Measurements from ENCODE around the gene MAP1B.

DNA sequence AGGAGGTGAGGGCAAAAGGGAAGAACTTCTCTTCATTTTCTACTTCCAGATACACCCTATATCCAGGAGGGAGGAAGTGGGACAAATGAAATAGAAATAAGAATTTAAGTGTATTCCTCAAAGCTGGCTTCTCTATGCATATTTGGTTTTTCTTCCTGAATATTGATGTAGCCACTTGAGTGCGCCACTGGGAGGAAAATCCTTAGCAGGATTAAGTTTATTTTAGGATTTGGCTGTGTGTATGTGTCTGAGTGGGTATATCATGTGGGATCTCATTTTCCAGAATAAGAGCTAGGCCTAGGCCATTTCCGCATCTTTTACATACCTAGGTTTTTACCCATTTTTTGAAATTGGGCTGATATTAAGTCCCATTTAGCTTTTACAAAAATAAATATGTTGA, 42.5 kb downstream of the MAP1B start:
- TF ChIP-seq, protein P1, sequence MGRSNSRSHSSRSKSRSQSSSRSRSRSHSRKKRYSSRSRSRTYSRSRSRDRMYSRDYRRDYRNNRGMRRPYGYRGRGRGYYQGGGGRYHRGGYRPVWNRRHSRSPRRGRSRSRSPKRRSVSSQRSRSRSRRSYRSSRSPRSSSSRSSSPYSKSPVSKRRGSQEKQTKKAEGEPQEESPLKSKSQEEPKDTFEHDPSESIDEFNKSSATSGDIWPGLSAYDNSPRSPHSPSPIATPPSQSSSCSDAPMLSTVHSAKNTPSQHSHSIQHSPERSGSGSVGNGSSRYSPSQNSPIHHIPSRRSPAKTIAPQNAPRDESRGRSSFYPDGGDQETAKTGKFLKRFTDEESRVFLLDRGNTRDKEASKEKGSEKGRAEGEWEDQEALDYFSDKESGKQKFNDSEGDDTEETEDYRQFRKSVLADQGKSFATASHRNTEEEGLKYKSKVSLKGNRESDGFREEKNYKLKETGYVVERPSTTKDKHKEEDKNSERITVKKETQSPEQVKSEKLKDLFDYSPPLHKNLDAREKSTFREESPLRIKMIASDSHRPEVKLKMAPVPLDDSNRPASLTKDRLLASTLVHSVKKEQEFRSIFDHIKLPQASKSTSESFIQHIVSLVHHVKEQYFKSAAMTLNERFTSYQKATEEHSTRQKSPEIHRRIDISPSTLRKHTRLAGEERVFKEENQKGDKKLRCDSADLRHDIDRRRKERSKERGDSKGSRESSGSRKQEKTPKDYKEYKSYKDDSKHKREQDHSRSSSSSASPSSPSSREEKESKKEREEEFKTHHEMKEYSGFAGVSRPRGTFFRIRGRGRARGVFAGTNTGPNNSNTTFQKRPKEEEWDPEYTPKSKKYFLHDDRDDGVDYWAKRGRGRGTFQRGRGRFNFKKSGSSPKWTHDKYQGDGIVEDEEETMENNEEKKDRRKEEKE (IDR thresholded peaks at IDR 0.05), result no peak
- TF ChIP-seq ZNF217 (IDR thresholded peaks at IDR 0.05), result no peak
- no peak for TF ChIP-seq ZNF274 (IDR thresholded peaks at IDR 0.05; ENCODE audit: insufficient read depth, insufficient read length)
- TF ChIP-seq POLR2A (IDR thresholded peaks at IDR 0.05; ENCODE audit: low read depth, low read length), result no peak

Measured in GM12878 (cell line).